ENCODE results near the gene TSBP1.

DNA sequence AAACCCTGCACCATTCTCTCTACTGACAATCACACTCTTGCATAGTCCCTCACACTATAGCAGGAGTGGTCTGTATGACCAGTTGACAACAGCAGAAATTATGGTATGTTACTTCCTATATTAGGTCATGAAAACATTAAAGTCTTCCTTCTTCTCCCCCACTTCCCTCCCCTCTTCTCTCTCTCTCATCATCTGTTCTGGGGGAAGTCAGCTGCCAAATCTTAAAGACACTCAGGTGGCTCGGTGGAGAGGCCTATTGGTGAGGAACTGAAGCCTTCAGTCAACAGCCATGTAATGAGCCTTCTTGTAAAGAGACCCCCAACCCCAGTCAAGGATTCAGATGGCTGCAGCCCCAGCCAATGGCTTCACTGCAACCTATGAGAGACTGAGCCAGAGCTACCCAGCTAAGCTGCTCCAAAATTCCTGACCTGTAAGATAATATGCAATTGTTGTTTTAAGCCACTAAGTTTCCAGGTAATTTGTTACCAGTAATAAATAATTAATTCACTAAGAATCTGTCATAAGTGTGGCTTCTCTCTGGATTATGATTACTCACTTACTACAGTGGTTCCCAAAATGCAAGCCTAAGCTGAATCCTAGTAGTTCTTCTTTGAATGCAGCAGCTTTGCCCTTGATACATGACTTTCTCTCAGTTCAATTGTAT, 11.2 kb upstream of the TSBP1 start:
- TF ChIP-seq, protein P1, sequence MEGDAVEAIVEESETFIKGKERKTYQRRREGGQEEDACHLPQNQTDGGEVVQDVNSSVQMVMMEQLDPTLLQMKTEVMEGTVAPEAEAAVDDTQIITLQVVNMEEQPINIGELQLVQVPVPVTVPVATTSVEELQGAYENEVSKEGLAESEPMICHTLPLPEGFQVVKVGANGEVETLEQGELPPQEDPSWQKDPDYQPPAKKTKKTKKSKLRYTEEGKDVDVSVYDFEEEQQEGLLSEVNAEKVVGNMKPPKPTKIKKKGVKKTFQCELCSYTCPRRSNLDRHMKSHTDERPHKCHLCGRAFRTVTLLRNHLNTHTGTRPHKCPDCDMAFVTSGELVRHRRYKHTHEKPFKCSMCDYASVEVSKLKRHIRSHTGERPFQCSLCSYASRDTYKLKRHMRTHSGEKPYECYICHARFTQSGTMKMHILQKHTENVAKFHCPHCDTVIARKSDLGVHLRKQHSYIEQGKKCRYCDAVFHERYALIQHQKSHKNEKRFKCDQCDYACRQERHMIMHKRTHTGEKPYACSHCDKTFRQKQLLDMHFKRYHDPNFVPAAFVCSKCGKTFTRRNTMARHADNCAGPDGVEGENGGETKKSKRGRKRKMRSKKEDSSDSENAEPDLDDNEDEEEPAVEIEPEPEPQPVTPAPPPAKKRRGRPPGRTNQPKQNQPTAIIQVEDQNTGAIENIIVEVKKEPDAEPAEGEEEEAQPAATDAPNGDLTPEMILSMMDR (IDR thresholded peaks at IDR 0.05; ENCODE audit: low read depth, low read length) = no peak
- no peak for TF ChIP-seq EZH2phosphoT487 (IDR thresholded peaks at IDR 0.05; ENCODE audit: low read depth)

Measured in OCI-LY3 (cell line).